BE2C (cell line): ENCODE measurements around the gene RNLS.

Source experiments
- DNase-seq: peaks from one replicate; pipeline ENCODE4 v3.0.0-alpha.2; 2020
- H3K27me3 ChIP-seq: fragments of 250-450 bp; sonication (Bioruptor Pico); 2 replicates; pipeline ENCODE4 v1.5.1; 2020; ENCODE audit warnings: mild to moderate bottlenecking
- H3K36me3 ChIP-seq: fragments of 250-450 bp; sonication (Bioruptor Pico); 2 replicates; pipeline ENCODE4 v1.5.1; 2020; ENCODE audit warnings: mild to moderate bottlenecking
- H3K4me1 ChIP-seq: fragments of 250-450 bp; sonication (Bioruptor Pico); 2 replicates; pipeline ENCODE4 v1.5.1; 2020
- H3K4me3 ChIP-seq: 2 replicates; pipeline ENCODE4 v1.5.1; 2011; ENCODE audit warnings: low read depth, low read length
- H3K9me3 ChIP-seq: fragments of 250-450 bp; sonication (Bioruptor Pico); 2 replicates; pipeline ENCODE4 v1.5.1; 2020
- CTCF ChIP-seq: IDR thresholded peaks from 2 replicates; pipeline ENCODE4 v1.5.1; 2012; ENCODE audit warnings: mild to moderate bottlenecking, low read depth, low read length

RNLS gene

DNA sequence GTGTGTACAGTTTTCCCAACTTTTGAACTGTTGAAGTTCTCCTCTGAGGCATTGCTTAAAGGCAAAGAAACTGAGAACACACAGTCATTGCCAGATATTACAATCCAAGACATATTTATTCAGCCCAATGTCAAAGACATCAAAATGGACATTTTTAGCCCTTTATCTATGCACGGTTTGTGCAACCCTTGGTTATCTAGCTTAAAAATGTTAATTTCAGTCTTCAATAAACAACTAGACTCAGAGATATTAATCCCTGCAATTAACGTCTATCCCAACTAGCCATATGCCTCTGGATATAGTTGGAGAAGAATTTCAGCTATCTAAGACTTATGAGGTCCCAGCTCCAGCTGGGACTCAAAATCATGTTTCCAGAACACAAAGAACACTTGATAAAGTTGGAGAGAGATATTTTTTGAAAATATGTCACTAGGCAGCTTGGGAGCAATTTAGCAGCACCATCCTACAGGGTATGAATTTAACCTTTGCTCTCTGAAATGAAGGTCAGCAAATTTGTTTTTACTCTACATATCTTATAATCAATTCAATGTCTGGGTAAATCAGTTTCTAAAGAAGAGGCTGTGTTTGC lies 357.0 kb downstream of the RNLS start:
- Histone ChIP-seq H3K9me3 (no peaks in the 10 kb centered on the region; the same call in 1 of the 2 replicates), H3K4me1 (peaks cover 16% of the 10 kb centered on the region), H3K27me3 (no peaks in the 10 kb centered on the region), H3K4me3 (no peak overlapping the region), H3K36me3 (no peaks in the 10 kb centered on the region)
- TF ChIP-seq CTCF: no peak
- no peak for DNase-seq
